Stomach (tissue), 4 donors: ENCODE results near the gene CHPF.

Experiments used
- EP300 ChIP-seq: sonication (generic); formaldehyde crosslinking; IDR thresholded peaks from one replicate; pipeline ENCODE4 v1.6.1; 2017; ENCODE audit warnings: antibody characterized with exemption
- POLR2AphosphoS5 ChIP-seq, 3 donors: sonication (generic); formaldehyde crosslinking; IDR thresholded peaks; one replicate each; pipeline ENCODE4 v1.6.1; 2016; ENCODE audit warnings: antibody characterized with exemption in 3 of 3
- TF ChIP-seq, protein P1 (sequence below), 7 experiments: fragments of 450-650 bp in 4 of 7; fragments of 200-600 bp in 3 of 7; sonication (generic) in 3 of 7; IDR thresholded peaks; one replicate each; pipeline ENCODE4 v1.5.1; 2016 to 2019; ENCODE audit warnings: antibody characterized with exemption in 7 of 7, control low read depth in 2 of 7, mild to moderate bottlenecking in 1 of 7

DNA sequence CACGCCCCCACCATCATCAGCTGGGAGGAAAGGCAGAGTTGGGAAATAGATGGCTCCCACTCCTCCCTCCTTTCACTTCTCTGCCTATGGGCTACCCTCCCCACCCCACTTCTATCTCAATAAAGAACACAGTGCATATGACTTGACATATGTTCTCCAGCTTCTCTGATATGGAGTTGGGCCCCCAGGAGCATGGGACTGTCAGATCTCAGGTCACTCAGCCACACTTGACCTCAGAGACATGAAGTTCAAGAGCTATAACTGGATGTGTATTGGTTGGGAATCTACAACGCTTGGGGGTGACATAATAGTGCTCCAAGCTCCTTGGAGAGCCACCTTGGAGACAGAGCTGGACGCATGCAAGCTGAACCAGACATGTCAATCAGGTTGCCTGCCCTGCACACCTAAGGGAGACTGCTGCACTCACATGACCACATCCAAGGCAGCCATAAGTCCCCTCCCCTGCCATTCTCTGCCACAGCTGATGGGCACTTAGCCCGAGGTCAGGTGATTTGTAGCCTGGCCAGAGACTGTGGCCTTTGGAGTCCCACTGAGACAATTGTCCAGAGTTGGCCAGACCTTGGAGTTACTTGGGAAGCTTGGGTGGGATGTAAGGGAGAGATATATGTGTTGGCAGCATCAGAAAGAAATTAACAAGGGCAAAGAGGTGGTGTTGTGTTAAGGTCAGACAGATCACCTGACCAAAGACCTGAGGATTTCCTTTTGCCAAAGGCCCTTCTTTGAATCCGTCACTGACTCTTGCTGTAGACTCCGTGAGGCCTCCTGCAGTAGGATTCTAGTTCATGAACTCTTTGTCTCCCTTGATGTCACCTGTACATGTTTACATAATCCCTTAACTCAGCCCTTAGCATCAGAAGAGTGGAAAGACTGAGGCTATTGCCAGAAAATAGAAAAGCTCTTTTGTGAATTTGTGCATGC, 32.2 kb upstream of the CHPF start:
- TF ChIP-seq, protein P1, sequence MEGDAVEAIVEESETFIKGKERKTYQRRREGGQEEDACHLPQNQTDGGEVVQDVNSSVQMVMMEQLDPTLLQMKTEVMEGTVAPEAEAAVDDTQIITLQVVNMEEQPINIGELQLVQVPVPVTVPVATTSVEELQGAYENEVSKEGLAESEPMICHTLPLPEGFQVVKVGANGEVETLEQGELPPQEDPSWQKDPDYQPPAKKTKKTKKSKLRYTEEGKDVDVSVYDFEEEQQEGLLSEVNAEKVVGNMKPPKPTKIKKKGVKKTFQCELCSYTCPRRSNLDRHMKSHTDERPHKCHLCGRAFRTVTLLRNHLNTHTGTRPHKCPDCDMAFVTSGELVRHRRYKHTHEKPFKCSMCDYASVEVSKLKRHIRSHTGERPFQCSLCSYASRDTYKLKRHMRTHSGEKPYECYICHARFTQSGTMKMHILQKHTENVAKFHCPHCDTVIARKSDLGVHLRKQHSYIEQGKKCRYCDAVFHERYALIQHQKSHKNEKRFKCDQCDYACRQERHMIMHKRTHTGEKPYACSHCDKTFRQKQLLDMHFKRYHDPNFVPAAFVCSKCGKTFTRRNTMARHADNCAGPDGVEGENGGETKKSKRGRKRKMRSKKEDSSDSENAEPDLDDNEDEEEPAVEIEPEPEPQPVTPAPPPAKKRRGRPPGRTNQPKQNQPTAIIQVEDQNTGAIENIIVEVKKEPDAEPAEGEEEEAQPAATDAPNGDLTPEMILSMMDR (IDR thresholded peaks at IDR 0.05) = no peak
- no peak for TF ChIP-seq EP300
- TF ChIP-seq POLR2AphosphoS5 (IDR thresholded peaks at IDR 0.05) = no peak
